NB4 (cell line): Measurements from ENCODE around the gene ZNF678.

Experiments used
- DNase-seq: peaks from one replicate; pipeline ENCODE4 v3.0.0; 2010; ENCODE audit warnings: low read depth
- H3K4me3 ChIP-seq: one replicate; pipeline ENCODE4 v1.5.1; 2011; ENCODE audit warnings: mild to moderate bottlenecking, low read depth, low read length, moderate library complexity
- MYC ChIP-seq: IDR thresholded peaks from 2 replicates; pipeline ENCODE4 v1.6.1; 2011; ENCODE audit warnings: low read depth, low read length
- POLR2A ChIP-seq: IDR thresholded peaks from 2 replicates; pipeline ENCODE4 v1.6.1; 2011; ENCODE audit warnings: mild to moderate bottlenecking; ENCODE audit not compliant: insufficient read length; ENCODE audit errors: extremely low read depth
- TF ChIP-seq, protein P1 (sequence below): IDR thresholded peaks from one replicate; pipeline ENCODE4 v1.5.1; 2012; ENCODE audit warnings: low read depth, low read length
- TF ChIP-seq, protein P2 (sequence below): IDR thresholded peaks from 2 replicates; pipeline ENCODE4 v1.6.1; 2011; ENCODE audit warnings: low read depth, low read length

The ZNF678 gene

DNA sequence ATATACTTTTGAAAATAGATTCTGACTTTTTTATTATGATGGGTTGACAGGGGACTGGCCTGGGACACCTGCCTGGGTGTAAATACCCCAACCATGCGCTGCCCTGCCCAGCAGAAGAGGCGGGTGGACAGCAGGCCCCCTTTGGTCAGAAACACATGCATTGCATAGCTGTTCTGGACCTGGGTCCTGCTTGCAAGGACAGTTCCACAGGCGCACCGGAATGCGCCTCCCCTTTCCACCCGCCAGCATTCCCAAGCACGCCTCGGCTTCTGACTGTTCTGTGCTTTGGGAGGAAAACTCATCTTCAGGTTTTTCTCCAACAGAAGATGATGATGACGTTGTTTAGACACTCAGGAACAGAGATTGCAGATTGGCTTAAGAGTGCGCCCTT, 428 bp upstream of the ZNF678 start:
- H3K4me3 ChIP-seq, result peak overlapping the region; percentile 83
- no peak for DNase-seq
- TF ChIP-seq MYC (no peak), POLR2A (no peak)
- TF ChIP-seq, protein P1, sequence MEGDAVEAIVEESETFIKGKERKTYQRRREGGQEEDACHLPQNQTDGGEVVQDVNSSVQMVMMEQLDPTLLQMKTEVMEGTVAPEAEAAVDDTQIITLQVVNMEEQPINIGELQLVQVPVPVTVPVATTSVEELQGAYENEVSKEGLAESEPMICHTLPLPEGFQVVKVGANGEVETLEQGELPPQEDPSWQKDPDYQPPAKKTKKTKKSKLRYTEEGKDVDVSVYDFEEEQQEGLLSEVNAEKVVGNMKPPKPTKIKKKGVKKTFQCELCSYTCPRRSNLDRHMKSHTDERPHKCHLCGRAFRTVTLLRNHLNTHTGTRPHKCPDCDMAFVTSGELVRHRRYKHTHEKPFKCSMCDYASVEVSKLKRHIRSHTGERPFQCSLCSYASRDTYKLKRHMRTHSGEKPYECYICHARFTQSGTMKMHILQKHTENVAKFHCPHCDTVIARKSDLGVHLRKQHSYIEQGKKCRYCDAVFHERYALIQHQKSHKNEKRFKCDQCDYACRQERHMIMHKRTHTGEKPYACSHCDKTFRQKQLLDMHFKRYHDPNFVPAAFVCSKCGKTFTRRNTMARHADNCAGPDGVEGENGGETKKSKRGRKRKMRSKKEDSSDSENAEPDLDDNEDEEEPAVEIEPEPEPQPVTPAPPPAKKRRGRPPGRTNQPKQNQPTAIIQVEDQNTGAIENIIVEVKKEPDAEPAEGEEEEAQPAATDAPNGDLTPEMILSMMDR, result no peak
- TF ChIP-seq, protein P2, sequence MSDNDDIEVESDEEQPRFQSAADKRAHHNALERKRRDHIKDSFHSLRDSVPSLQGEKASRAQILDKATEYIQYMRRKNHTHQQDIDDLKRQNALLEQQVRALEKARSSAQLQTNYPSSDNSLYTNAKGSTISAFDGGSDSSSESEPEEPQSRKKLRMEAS, result no peak

DNA sequence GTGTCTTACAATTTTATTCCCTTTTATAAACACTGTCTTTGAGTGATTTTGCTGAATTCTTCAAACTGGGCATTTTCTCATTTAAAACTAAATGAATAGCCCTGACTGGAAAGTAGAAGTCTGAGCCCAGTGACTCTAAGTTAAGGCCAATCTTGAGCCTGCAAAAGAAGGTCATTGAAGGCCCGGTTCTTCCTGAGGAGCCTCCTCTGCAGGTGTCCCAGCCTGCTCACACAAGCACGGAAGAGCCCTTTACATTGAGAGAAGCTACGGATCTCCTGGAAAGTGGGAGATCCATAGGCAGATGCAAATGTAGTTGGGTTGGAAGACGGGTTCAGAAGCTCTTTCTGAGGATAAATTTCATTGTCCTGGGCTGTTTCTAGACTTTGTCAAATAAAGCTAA, 3.9 kb downstream of the ZNF678 start:
- TF ChIP-seq, protein P2, result no peak
- TF ChIP-seq, protein P1, result no peak
- TF ChIP-seq POLR2A, result no peak
- no peak for TF ChIP-seq MYC
- no peak for DNase-seq
- H3K4me3 ChIP-seq, result no peak overlapping the region

DNA sequence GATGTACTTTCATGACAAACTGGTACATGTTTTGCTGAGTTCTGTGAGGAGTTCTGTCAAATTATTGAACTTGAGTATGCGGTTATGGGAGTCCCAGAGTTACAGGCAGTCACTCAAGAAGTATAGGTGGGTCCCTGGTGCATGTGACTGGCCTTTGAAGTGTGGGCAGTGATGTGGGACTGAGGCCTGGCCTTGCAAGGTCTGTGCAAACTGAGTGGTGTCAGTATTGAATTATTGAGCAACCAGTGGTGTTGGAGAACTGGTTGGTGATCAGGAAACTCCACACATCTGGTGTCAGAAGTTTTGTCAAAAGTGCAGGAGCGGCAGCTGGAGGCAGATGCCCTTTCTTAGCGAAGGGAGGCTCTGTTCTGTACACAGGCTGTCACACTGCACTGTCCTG, 5.2 kb downstream of the ZNF678 start:
- TF ChIP-seq MYC (no peak), POLR2A (no peak)
- TF ChIP-seq, protein P1, result no peak
- TF ChIP-seq, protein P2, result no peak
- peak; percentile 6 for DNase-seq
- no peak overlapping the region for H3K4me3 ChIP-seq

DNA sequence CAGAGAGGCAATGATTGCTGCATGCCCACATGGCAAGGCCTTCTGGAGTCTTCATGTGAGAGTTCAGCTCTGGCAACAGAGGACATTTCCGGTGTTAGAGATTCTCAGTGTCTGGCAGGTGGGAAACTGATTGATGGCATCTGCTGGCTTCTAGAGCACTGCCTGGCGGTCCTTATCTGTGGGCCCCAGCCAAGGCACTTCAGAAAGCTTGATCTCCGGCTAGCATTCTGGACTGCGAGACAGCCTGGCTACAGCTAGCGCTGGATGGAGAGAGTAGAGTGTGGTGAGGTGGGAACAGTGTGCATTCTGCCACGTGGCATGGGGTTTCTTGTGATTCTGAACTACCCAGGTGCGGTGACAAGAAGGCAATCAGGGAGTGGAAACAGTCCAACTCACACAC, 9.4 kb downstream of the ZNF678 start:
- TF ChIP-seq POLR2A (no peak), MYC (no peak)
- TF ChIP-seq, protein P1, result no peak
- TF ChIP-seq, protein P2, result no peak
- H3K4me3 ChIP-seq, result no peak overlapping the region
- DNase-seq, result no peak

DNA sequence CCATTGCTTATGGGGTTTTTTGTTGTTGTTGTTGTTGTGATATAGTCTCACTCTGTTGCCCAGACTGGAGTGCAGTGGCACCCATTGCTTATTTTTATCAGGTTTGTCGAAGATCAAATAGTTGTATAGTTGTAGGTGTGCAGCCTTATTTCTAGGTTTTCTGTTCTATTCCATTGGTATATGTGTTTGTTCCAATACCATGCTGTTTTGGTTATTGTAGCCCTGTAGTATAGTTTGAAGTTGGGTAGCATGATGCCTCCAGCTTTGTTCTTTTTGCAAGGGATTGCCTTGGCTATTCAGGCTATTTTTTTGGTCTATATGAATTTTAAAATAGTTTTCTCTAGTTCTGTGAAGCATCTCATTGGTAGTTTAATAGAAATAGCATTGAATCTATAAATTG, 11.6 kb downstream of the ZNF678 start:
- no peak overlapping the region for H3K4me3 ChIP-seq
- DNase-seq, result no peak
- TF ChIP-seq, protein P2, result no peak
- no peak for TF ChIP-seq POLR2A
- TF ChIP-seq, protein P1, result no peak
- TF ChIP-seq MYC, result no peak

DNA sequence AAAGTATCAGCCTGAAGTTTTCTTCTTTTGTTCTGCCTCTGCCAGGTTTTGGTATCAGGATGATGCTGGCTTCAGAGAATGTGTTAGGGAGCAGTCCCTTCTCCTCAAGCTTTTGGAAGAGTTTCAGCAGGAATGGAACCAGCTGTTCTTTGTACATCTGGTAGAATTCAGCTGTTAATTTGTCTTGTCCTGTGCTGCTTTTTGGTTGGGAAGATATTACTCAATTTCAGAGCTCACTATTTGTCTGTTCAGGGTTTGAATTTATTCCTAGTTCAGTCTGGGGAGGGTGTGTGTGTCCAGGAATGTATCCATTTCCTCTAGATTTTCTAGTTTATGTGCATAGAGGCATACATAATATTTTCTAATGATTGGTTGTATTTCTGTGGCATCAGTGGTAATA, 12.8 kb downstream of the ZNF678 start:
- no peak for DNase-seq
- TF ChIP-seq POLR2A, result no peak
- TF ChIP-seq, protein P2, result no peak
- no peak for TF ChIP-seq MYC
- TF ChIP-seq, protein P1, result no peak
- H3K4me3 ChIP-seq, result no peak overlapping the region
